Mononuclear cell (primary cell): ENCODE results near the gene LEPROT. TPM values are rescaled to one million over a fixed set of nuclear protein-coding genes. Genes with fewer than 3 reads are reported as not detected.

Experiments used
- H3K27me3 ChIP-seq: 2 replicates; pipeline ENCODE4 v1.6.0; 2011; ENCODE audit warnings: low read length, control low read depth; ENCODE audit not compliant: insufficient read depth
- H3K4me1 ChIP-seq: 2 replicates; pipeline ENCODE4 v1.5.1; 2011; ENCODE audit warnings: mild to moderate bottlenecking, low read length, control low read depth; ENCODE audit not compliant: insufficient read depth
- H3K4me3 ChIP-seq: 2 replicates; pipeline ENCODE4 v1.5.1; 2011; ENCODE audit warnings: mild to moderate bottlenecking, low read length, moderate library complexity
- H3K9me3 ChIP-seq: 2 replicates; pipeline ENCODE4 v1.5.1; 2011; ENCODE audit warnings: low read depth, mild to moderate bottlenecking, control low read depth, low read length
- total RNA-seq: library from RNA; depleted of rRNA; stranded (reverse); fragments of >200 nt; gene quantifications from one replicate; pipeline ENCODE4 v1.2.3, GENCODE V29; 2012

The LEPROT gene
- total RNA-seq, 1 donor: 36.8 TPM

DNA sequence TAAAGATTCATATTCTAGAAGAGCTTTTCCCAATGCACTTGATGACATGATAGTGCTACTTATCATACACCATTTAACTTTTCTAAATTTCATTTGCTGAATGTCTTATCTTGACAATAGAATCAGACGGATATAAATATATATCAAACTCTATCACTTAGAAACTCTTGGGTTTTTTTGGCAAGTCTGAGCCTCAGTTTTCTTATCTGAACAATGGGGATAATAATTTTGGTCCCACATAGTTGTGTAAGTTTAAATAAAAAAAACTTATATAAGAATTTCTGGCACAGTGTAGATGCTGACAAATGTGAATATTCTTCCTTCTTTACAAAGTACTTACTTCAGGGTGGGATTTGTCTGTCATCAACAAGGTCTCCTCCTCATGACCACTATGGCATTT lies 21.5 kb upstream of the LEPROT start:
- Histone ChIP-seq H3K27me3 (no peaks in the 10 kb centered on the region), H3K9me3 (no peaks in the 10 kb centered on the region), H3K4me3 (no peak overlapping the region), H3K4me1 (peaks cover 4% of the 10 kb centered on the region)

DNA sequence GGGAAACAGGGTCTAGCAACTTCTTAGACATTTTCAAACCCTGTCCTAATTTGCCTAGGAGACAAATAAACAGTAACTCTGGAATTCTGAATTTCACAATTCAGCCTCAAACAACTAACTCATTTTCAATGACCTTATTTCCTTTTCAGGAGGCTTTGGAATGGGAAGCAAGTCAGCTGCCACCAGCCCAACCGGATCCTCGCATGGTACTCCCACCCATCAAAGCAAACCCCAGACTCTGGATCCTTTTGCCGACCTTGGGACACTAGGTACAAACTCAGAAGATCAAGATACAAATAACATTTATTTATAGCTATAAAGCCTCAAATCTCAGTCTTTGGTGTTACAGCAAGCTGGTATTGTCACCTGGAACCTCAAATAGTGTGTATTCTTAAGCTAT lies 18.9 kb upstream of the LEPROT start:
- no peaks in the 10 kb centered on the region for H3K9me3 ChIP-seq
- no peaks in the 10 kb centered on the region for H3K27me3 ChIP-seq
- no peaks in the 10 kb centered on the region for H3K4me1 ChIP-seq
- no peak overlapping the region for H3K4me3 ChIP-seq

DNA sequence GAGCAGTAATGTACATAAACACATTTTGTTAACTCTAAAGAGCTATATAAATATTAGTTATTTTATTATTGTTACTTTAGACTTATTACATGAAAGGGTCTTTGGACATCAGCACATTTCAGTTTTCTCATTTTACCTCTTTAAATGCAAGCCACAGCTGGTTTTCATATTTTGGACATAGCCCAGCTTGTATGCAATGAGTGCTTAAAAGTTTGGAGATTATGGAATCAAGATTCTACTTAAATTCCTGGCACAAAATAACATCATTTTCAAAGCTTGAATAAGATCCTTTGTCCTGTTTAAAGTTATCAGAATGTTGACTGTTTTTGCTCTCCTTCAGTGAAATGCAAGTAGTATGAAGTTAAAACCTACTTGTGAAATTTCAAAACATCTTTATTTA lies 15.5 kb upstream of the LEPROT start:
- Histone ChIP-seq H3K4me3 (no peak overlapping the region), H3K9me3 (no peaks in the 10 kb centered on the region), H3K4me1 (no peaks in the 10 kb centered on the region), H3K27me3 (no peaks in the 10 kb centered on the region)

DNA sequence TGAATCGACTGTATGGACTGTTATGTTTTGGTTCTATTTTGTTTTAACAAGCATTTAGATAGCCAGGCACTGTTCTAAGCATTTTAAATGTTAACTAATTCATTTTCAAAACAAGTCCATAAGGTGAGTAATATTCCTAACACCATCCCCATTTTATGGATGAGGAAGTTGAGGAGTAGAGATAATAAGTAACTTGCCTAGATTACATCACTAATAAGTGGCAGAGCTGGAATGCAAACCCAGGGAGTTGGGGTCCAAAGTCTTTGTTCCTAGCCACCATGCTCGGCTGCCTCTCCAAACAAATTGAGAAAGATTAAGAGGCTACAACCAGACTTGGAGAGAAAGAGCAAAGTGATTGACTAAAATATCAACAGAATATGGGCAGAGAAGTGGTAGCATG lies 12.6 kb upstream of the LEPROT start:
- Histone ChIP-seq H3K9me3 (no peaks in the 10 kb centered on the region), H3K4me3 (no peak overlapping the region), H3K4me1 (no peaks in the 10 kb centered on the region), H3K27me3 (no peaks in the 10 kb centered on the region)

DNA sequence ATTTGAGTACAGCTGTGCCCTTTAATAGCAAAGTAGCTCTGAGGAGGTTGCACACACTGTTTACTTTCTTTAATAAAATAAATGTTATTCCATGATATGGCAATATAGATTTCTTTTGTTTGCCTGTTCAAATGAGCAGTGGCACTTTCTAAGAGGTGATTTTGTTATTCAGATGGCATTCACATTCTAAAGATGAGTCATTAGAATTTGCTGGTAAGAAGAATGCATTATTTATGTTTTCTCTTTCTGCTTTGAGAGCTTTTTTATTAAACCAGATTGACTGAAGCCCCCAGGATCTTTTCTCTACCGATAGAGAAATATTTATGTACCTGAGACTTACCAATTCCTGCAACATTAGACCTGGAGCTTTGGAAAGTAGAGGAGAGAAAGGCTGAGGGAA lies 11.2 kb upstream of the LEPROT start:
- Histone ChIP-seq H3K27me3 (no peaks in the 10 kb centered on the region), H3K4me3 (no peak overlapping the region), H3K4me1 (no peaks in the 10 kb centered on the region), H3K9me3 (no peaks in the 10 kb centered on the region)

DNA sequence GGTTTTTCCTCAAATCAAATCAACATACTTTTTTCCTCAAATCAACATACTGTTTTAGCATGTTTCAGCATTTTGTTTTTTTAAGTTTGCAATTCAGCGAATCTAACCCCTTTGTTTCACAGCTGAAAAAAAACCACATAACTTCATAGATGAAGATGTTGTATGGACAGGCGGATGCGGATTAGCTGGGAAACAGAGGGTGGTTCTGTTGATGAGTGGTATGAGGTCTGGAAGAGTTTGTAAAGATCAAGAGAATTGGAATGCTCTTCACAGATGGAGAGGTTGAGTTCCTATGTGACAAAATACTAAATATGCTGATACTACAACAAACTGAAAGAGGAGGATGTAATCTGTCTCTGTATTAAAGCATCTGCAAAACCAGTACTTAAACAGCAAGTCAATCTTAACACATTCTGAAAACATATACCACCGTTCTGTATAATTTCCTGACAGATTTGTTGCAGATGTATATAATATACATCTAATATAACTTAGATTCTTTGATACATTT lies 10.6 kb upstream of the LEPROT start:
- H3K9me3 ChIP-seq: no peaks in the 10 kb centered on the region
- no peaks in the 10 kb centered on the region for H3K27me3 ChIP-seq
- H3K4me1 ChIP-seq: no peaks in the 10 kb centered on the region
- no peak overlapping the region for H3K4me3 ChIP-seq

DNA sequence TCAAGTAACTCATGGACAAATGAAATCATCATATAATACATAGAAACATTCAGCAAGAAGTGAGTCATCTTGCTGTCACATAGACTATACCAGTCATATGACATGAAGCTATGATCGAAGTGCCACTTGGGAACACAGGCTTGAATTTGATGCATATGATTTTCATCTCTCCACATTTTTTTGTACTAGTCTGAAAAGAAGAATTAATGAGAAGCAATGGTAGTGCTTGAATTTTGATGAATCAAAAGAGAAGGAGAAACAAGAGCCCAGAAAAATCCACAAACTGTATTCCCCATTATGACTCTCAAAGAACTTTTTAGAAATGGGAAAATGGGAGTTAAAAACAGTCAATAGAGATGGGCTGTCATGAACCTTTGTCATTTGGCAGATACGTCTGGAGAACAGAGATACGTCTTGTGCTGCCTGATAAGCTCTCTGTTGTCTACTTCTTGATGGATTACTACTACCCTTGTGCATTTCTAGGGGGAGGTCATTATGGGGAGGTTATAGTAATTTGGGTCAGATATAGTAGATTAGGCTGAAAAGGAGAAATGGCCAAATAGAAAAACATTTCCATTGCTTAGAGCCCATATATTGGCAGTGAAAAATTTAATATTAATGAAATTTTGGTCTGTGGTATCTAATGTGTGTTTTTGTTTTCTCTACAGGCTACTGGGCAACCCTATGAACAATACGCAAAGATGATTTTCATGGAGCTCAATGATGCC lies 8.0 kb upstream of the LEPROT start:
- no peaks in the 10 kb centered on the region for H3K4me1 ChIP-seq
- H3K4me3 ChIP-seq: no peak overlapping the region
- no peaks in the 10 kb centered on the region for H3K9me3 ChIP-seq

DNA sequence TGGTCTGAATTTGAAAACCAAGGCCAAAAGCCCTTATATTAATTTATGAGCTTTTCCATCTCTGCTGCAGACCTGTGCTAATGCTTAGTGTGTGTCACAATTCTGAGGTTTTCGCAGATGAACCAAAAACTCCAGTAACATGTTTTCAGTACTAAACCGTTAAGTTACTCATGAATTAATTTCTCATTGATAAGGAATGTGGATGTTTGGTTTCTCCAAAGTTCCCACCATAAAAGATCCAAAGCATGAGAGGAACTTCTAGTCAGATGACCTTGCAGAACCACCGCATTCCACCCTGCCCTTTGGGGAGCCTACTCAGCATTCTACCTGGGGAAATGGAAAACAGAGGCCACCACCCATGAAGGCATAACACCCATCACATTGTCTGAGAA lies 7.5 kb upstream of the LEPROT start:
- H3K27me3 ChIP-seq: peaks cover 5% of the 10 kb centered on the region
- H3K4me1 ChIP-seq: no peaks in the 10 kb centered on the region
- no peak overlapping the region for H3K4me3 ChIP-seq
- H3K9me3 ChIP-seq: no peaks in the 10 kb centered on the region

More for the DNA sequence above, 8.0 kb upstream of the LEPROT start:
- H3K27me3 ChIP-seq: peaks cover 5% of the 10 kb centered on the region

DNA sequence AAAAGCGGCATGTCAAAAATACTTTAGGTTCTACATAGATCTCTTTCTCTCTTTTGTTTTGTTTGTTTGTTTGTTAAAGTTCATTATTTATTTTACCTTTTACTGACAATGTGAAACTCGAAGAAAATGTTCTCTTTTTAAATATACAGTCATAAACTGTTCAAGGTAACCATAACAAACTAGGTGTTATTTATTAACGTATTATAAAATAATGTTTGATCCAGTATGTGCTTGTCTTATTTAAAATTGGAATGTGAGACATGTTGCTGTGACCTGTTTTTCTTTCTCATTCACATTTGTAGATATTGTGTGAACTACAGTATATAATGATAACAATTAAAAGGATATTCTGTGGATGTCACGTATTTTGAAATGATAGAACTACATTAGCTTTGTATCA lies 5.9 kb upstream of the LEPROT start:
- Histone ChIP-seq H3K4me3 (no peak overlapping the region), H3K9me3 (no peaks in the 10 kb centered on the region), H3K27me3 (peaks cover 5% of the 10 kb centered on the region), H3K4me1 (peaks cover 5% of the 10 kb centered on the region)

DNA sequence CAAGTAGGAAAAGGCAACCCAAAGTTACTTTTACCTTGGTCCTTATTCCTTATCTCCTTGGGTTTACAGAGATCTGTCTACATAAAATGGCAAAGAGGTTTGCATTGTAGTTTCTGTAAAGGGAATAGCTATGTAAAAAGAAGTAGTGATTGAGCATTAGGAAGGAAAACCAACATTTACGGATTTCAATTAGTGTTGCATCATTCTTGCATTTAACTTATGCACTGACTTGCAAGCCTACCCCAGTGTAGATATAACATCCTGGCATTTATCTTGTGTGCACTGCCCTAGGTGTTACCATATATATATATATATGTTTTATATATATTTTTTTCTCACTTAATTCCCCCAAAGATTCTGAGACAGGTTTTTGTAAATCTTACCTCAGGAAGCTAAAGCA lies 3.7 kb upstream of the LEPROT start:
- no peak overlapping the region for H3K4me3 ChIP-seq
- H3K27me3 ChIP-seq: peaks cover 5% of the 10 kb centered on the region
- H3K4me1 ChIP-seq: peaks cover 9% of the 10 kb centered on the region
- no peaks in the 10 kb centered on the region for H3K9me3 ChIP-seq

DNA sequence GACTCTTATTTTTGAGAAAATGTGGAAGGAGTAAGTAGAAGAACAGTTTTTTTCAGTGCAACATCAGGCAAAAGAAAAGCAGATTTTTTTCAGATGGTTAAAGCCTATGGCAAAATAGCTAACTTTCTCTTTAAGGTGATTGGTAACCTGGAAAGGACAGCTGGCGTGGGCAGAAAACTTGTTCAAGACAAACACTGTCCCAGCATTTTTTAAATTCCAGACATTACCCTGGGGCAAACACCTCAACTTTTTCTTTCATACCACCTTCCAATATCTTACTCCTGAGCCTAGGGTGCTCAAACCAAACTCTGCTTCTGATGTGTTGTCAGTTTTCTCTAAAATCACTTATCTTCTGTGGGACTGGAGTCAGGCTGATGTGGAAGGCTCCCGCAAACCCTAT lies 2.7 kb upstream of the LEPROT start:
- H3K4me3 ChIP-seq: no peak overlapping the region
- peaks cover 18% of the 10 kb centered on the region for H3K4me1 ChIP-seq
- peaks cover 5% of the 10 kb centered on the region for H3K27me3 ChIP-seq
- H3K9me3 ChIP-seq: no peaks in the 10 kb centered on the region

DNA sequence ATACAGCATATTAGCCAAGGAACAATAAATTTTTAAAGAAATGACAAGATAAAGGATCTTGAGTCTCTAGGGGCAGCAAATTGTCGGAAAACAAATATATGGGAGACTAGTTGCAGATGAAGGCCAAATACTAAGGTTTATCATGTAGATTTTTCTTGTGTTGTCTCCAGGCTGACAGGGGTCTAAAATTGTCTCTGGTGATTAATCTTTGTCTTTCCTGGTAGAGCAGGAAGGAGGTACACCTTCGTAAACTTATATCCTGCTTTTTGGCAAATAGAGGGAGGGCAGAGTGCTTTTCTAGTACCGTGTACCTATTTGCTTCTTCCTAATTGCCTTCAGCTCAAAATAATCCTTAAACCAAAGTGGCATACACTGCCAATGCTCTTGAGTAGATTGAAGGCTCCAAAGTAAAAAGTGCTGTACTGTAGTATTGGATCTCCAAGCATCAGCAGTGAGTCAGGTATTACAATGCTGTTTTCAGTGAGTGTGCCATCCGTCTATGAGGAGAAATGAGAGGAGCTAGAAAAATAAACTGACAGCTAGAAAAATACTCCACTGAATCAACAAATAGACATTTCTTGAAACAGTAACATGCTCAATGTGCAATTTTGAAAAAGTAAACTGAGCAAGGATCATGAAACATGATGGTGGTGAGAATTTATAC lies 1.8 kb upstream of the LEPROT start:
- peaks cover 26% of the 10 kb centered on the region for H3K4me1 ChIP-seq
- peaks cover 5% of the 10 kb centered on the region for H3K27me3 ChIP-seq
- H3K9me3 ChIP-seq: no peaks in the 10 kb centered on the region
- no peak overlapping the region for H3K4me3 ChIP-seq

DNA sequence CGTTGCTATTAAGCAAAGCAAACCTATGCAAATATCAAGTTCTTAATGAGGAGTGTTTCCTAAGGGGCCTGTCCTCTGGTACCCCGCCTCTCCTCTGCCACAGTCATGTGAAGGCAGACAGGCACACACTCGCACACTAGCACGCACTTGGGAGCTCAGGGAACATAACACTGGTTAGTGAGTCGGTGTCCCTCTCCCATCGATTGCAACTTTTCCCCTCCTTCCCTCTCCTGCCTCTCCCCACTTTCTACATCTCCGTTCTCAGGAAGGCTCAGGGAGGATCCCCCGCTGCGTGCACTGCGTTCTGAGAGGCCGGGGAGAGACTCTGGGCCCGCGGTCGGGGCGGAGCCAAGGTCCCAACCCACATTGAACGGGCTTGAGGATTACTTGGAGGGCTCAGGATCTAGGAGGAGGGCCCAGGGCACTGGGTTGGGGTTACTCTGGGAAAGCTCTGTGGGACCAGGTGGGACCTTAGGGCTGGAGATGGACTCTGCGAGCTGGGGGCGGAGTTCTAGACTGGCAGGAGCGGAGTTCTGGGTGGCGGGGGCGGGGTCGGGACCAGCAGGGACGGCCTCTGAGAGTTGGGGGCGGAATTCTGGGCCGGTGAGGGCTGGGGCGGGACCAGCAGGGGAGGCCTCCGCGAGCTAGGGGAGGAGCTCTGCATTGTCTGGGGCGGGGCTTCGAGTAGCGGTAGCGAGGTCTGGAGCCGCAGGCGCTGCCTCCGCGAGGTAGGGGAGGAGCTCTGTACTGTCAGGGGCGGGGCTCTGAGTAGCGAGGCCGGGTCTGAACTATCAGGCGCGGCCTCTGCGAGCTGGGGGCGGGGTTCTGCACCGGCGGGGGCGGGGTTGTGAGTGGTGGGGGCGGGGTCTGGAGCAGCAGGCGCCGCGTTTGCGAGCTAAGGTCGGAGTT lies 533 bp upstream of the LEPROT start:
- H3K4me3 ChIP-seq: peak overlapping the region; percentile 79
- H3K4me1 ChIP-seq: peaks cover 36% of the 10 kb centered on the region
- H3K9me3 ChIP-seq: no peaks in the 10 kb centered on the region
- peaks cover 5% of the 10 kb centered on the region for H3K27me3 ChIP-seq

DNA sequence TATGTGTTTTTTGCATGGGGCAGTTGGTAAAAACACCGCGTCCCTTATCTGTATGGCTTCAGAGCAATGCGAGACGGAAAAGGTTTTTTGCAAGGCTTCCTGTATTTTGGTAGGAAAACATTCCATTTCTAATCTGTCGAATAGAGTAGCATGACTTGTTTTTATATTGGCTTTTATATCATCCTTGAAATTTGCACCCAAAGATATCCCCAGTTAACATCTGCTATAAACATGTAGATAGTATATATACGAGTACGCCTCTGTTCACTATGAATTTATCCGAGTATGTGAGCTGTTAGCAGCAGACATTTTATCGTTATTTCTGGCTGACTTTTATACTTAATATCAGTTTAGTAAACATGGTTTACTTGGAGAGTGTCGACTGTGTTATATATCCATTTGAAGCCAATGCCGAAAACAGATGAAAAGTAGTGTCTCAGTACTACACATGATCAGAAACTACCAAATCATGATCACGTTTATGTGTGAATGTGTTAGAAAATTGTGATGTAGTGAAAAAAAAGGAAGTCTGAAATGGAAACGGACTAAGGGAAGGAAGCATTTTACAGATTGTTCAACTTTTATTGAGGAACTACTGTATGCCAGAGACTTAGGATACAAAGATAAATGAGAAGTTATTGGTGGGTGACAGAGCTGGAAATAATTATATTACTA lies 1.0 kb downstream of the LEPROT start:
- no peaks in the 10 kb centered on the region for H3K27me3 ChIP-seq
- no peaks in the 10 kb centered on the region for H3K9me3 ChIP-seq
- peak overlapping the region; percentile 79 for H3K4me3 ChIP-seq
- H3K4me1 ChIP-seq: peaks cover 36% of the 10 kb centered on the region
